ENCODE measurements around the gene FOXN1.

GRCh38 chr17:28554565-28554964 is 48.4 kb downstream of the FOXN1 start:
- TF ChIP-seq CTCF (conservative IDR thresholded peaks at IDR 0.05) (no peak), ZFX (IDR thresholded peaks at IDR 0.05) (no peak)

All from C4-2B (cell line).